DND-41 (cell line): ENCODE results near the gene DDRGK1.

ENCODE experiments used
- ATAC-seq: fragments of 200-7000 bp; cut with Tn5 transposase; 3 replicates; pipeline ENCODE4 v1.9.1; 2021; ENCODE audit warnings: low read depth; ENCODE audit not compliant: insufficient read depth
- DNase-seq: peaks from one replicate; pipeline ENCODE4 v3.0.0-alpha.2; 2020
- H2AFZ ChIP-seq: 2 replicates; pipeline ENCODE4 v1.6.0; 2012; ENCODE audit warnings: low read depth, low read length
- H3K27ac ChIP-seq: 2 replicates; pipeline ENCODE4 v1.5.1; 2012; ENCODE audit warnings: low read length, inconsistent platforms
- H3K27me3 ChIP-seq: fragments of 200-600 bp; sonication (generic); 2 replicates; pipeline ENCODE4 v1.6.0; 2012; ENCODE audit warnings: low read length, mild to moderate bottlenecking, inconsistent platforms; ENCODE audit not compliant: insufficient read depth, poor library complexity
- H3K36me3 ChIP-seq: 2 replicates; pipeline ENCODE4 v1.5.1; 2012; ENCODE audit warnings: low read length, inconsistent platforms; ENCODE audit not compliant: insufficient read depth
- H3K4me1 ChIP-seq: 2 replicates; pipeline ENCODE4 v1.5.1; 2012; ENCODE audit warnings: mild to moderate bottlenecking, low read length; ENCODE audit not compliant: insufficient read depth
- H3K4me2 ChIP-seq: 2 replicates; pipeline ENCODE4 v1.6.0; 2012; ENCODE audit warnings: mild to moderate bottlenecking, moderate library complexity, low read length, inconsistent platforms; ENCODE audit not compliant: insufficient read depth
- H3K4me3 ChIP-seq, 2 experiments: fragments of 200-600 bp in 1 of 2; shearing (Covaris generic) in 1 of 2; 2 replicates each; pipeline ENCODE4 v1.5.1; 2012 to 2016; ENCODE audit warnings: inconsistent platforms in 2 of 2, low read length in 2 of 2, mild to moderate bottlenecking in 2 of 2, low read depth in 1 of 2, moderate library complexity in 1 of 2
- H3K79me2 ChIP-seq: 2 replicates; pipeline ENCODE4 v1.6.0; 2012; ENCODE audit warnings: low read length, inconsistent platforms; ENCODE audit not compliant: insufficient read depth
- H3K9ac ChIP-seq: 2 replicates; pipeline ENCODE4 v1.6.0; 2012; ENCODE audit warnings: low read depth, mild to moderate bottlenecking, inconsistent platforms, low read length, moderate library complexity
- H3K9me3 ChIP-seq: 2 replicates; pipeline ENCODE4 v1.5.1; 2012; ENCODE audit warnings: low read length, moderate library complexity, mild to moderate bottlenecking, inconsistent platforms; ENCODE audit not compliant: insufficient read depth, severe bottlenecking
- H4K20me1 ChIP-seq: 2 replicates; pipeline ENCODE4 v1.6.0; 2012; ENCODE audit warnings: low read length; ENCODE audit not compliant: insufficient read depth
- CTCF ChIP-seq: IDR thresholded peaks from 2 replicates; pipeline ENCODE4 v1.5.1; 2012; ENCODE audit warnings: borderline replicate concordance, low read length, moderate library complexity, mild to moderate bottlenecking; ENCODE audit not compliant: poor library complexity, severe bottlenecking; ENCODE audit errors: extremely low read depth
- EZH2 ChIP-seq: IDR thresholded peaks from 3 replicates; pipeline ENCODE4 v1.6.1; 2012; ENCODE audit warnings: borderline replicate concordance, low read depth, mild to moderate bottlenecking, moderate library complexity, low read length, inconsistent platforms; ENCODE audit not compliant: severe bottlenecking

DDRGK1 gene

DNA sequence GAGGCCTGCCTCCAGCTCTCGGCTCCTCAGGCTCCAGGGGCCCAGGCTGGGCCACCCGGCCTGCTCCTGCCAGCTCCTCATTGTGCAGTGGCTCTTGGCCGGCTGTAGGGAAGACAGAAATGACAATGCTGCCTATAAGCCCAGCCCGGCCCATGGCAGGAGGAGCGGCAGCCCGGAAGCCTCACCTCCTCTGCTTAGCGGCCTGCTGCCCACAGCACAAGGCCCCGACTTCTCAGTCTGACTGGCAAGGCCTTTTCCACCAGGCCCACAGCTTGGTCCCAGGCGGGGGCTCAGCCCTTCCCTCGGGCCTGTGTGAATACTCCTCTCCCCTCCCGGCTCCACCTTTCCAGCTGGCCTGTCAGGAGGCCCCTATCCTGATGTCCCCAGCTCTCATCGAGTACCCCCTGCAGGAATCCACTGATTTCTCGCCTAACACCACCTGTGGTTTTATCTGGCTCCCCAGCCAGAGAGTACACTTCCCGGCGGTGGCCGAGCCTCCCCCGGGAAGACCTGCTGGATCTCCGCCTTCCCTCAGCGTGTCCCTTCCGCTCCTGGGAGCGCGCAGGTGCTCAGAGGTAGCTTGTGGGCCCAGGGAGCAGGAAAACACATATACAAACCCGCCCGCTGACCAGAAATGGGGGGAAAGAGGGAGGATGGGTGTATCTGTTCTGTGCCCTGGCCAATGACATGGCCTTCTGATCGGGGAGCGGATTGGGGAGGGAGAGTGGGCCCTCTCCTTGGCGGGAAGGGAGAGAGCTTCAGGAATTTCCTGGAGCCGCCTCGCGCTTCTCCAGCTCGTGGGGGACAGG is 963 bp downstream of the DDRGK1 start:
- H3K4me3 ChIP-seq: peak overlapping the region; percentile 81
- peak; percentile 12 for ATAC-seq
- peak overlapping the region; percentile 98 for H3K4me2 ChIP-seq
- peaks cover 41% of the 10 kb centered on the region for H3K36me3 ChIP-seq
- peaks cover 34% of the 10 kb centered on the region for H3K4me1 ChIP-seq
- DNase-seq: no peak
- no peaks in the 10 kb centered on the region for H3K9me3 ChIP-seq
- no peak for TF ChIP-seq EZH2
- TF ChIP-seq CTCF: no peak
- no peaks in the 10 kb centered on the region for H3K27me3 ChIP-seq
- peak overlapping the region; percentile 96 for H2AFZ ChIP-seq
- peak overlapping the region; percentile 91 for H3K9ac ChIP-seq
- H3K27ac ChIP-seq: peak overlapping the region; percentile 91
- H3K79me2 ChIP-seq: peaks cover 31% of the 10 kb centered on the region
- 0 out of 2 replicates have a peak, but pooled peaks cover 6% of the 10 kb centered on the region for H4K20me1 ChIP-seq

DNA sequence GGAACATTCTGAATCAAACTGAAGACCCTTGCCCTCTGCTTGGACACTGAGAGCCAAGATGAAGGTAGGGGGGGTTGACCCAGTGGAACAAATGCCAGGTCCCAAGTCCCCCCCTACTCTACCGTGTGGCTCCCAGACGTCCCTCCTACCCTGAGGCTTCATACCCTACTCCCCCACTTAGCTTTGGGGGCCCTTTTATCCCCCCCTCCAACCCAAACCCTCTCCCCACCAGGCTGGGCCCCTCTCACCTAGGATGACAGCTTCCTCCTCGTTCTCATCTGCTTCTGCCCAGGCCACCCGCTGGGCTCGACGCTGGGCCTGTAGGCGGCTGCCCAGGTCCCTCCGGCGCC is 1.5 kb downstream of the DDRGK1 start:
- peaks cover 41% of the 10 kb centered on the region for H3K36me3 ChIP-seq
- TF ChIP-seq CTCF (no peak), EZH2 (no peak)
- H3K9ac ChIP-seq: peak overlapping the region; percentile 91
- no peak for DNase-seq
- H2AFZ ChIP-seq: no peak overlapping the region
- no peak for ATAC-seq
- no peaks in the 10 kb centered on the region for H3K27me3 ChIP-seq
- H3K79me2 ChIP-seq: peaks cover 25% of the 10 kb centered on the region
- peak overlapping the region; percentile 91 for H3K27ac ChIP-seq
- 0 out of 2 replicates have a peak, but pooled peaks cover 6% of the 10 kb centered on the region for H4K20me1 ChIP-seq
- no peaks in the 10 kb centered on the region for H3K9me3 ChIP-seq
- H3K4me3 ChIP-seq: peak overlapping the region in 1 of 2 experiments; percentile 81; a peak in 3 of 4 replicates
- peaks cover 28% of the 10 kb centered on the region for H3K4me1 ChIP-seq
- H3K4me2 ChIP-seq: peak overlapping the region; percentile 98

- peaks cover 25% of the 10 kb centered on the region for H3K79me2 ChIP-seq
- H2AFZ ChIP-seq: no peak overlapping the region
- H3K4me2 ChIP-seq: no peak overlapping the region
- peaks cover 15% of the 10 kb centered on the region; the same call in 1 of the 2 replicates for H4K20me1 ChIP-seq
- no peak overlapping the region for H3K4me3 ChIP-seq
- H3K9me3 ChIP-seq: no peaks in the 10 kb centered on the region
- H3K27me3 ChIP-seq: no peaks in the 10 kb centered on the region
- peaks cover 26% of the 10 kb centered on the region for H3K4me1 ChIP-seq
- H3K9ac ChIP-seq: no peak overlapping the region
- ATAC-seq (no peak), DNase-seq (no peak)
- TF ChIP-seq CTCF (no peak), EZH2 (no peak)
- H3K27ac ChIP-seq: no peak overlapping the region
- peaks cover 64% of the 10 kb centered on the region for H3K36me3 ChIP-seq
Measured at GRCh38 chr20:3199976-3200755, 4.3 kb downstream of the DDRGK1 start.
